MCF 10A (cell line): ENCODE measurements around the gene PTH. TPM values are rescaled to one million over a fixed set of nuclear protein-coding genes. Genes with fewer than 3 reads are reported as not detected.

Experiments used
- BruUV-seq: library from RNA; stranded (reverse); fragments of 400-500 nt; replicated peaks from 2 replicates; lab custom pipeline; 2021; lab: Mats Ljungman, UMichigan
- CTCF ChIA-PET: fragments of 300-600 bp; sonication (Branson Sonifier 250); formaldehyde crosslinking; extraction: SDS; loops from one replicate; lab custom pipeline; 2021; ENCODE audit warnings: antibody characterized with exemption, inconsistent platforms; lab: Yijun Ruan, JAX
- POLR2A ChIA-PET: fragments of 300-600, 350-650 bp; sonication (Branson Sonifier 250); formaldehyde crosslinking; extraction: SDS; loops from one replicate; lab custom pipeline; 2020; ENCODE audit warnings: antibody characterized with exemption, inconsistent platforms; lab: Yijun Ruan, JAX
- DNase-seq: peaks from one replicate; pipeline ENCODE4 v3.0.0-alpha.2; 2018; ENCODE audit not compliant: unreplicated experiment
- H3K27ac Mint-ChIP-seq: one replicate; pipeline ENCODE4 v1.8.0; 2022; ENCODE audit warnings: mild to moderate bottlenecking, low read depth, mixed read lengths; ENCODE audit not compliant: unreplicated experiment
- H3K27me3 Mint-ChIP-seq: one replicate; pipeline ENCODE4 v1.8.0; 2022; ENCODE audit warnings: mixed read lengths; ENCODE audit not compliant: insufficient read depth, unreplicated experiment
- H3K36me3 Mint-ChIP-seq: one replicate; pipeline ENCODE4 v1.8.0; 2022; ENCODE audit warnings: mild to moderate bottlenecking, moderate library complexity, mixed read lengths; ENCODE audit not compliant: insufficient read depth, unreplicated experiment
- H3K4me1 Mint-ChIP-seq: one replicate; pipeline ENCODE4 v1.8.0; 2022; ENCODE audit warnings: mixed read lengths; ENCODE audit not compliant: insufficient read depth, unreplicated experiment
- H3K4me3 Mint-ChIP-seq: one replicate; pipeline ENCODE4 v1.8.0; 2022; ENCODE audit warnings: mild to moderate bottlenecking, moderate library complexity, mixed read lengths; ENCODE audit not compliant: unreplicated experiment
- H3K9me3 Mint-ChIP-seq: one replicate; pipeline ENCODE4 v1.8.0; 2022; ENCODE audit warnings: mixed read lengths; ENCODE audit not compliant: unreplicated experiment
- CTCF ChIP-seq: fragments of 200-600 bp; IDR thresholded peaks from one replicate; pipeline ENCODE4 v1.8.0; 2022; ENCODE audit warnings: antibody characterized with exemption, mild to moderate bottlenecking; ENCODE audit not compliant: unreplicated experiment
- intact Hi-C: fragments of 100-400 bp; cut with micrococcal nuclease; formaldehyde crosslinking; loops from 2 replicates; pipeline ENCODE4 v1.14.1; 2022
- total RNA-seq: library from RNA; stranded (reverse); gene quantifications from 2 replicates; pipeline ENCODE4 v1.2.3, GENCODE V29; 2022

Gene PTH
- total RNA-seq, 1 experiment from 2014 or later = not detected

- POLR2A ChIA-PET = no interaction called here
These were observed 29.5 kb upstream of the PTH start for GRCh38 chr11:13525257-13525656.

GRCh38 chr11:13503393-13503792 is 7.6 kb upstream of the PTH start:
- ChIA-PET CTCF (interaction anchor here (0.6 kb wide), 2 partner anchors 289 to 569 kb away, joined by 3 to 4 read pairs; no protein-coding TSS in a partner anchor), POLR2A (no interaction called here)
- no TSS peak for BruUV-seq
- Mint-ChIP-seq H3K4me1 (no peaks in the 10 kb centered on the region), H3K36me3 (no peaks in the 10 kb centered on the region), H3K9me3 (no peaks in the 10 kb centered on the region), H3K27me3 (peaks cover 33% of the 10 kb centered on the region), H3K27ac (no peak overlapping the region), H3K4me3 (no peak overlapping the region)
- intact Hi-C loops = no loop called here
- DNase-seq = no peak
- TF ChIP-seq CTCF = no peak

More at GRCh38 chr11:13525257-13525656, 29.5 kb upstream of the PTH start:
- Mint-ChIP-seq H3K27ac (no peak overlapping the region), H3K27me3 (peaks cover 33% of the 10 kb centered on the region), H3K36me3 (no peaks in the 10 kb centered on the region), H3K9me3 (no peaks in the 10 kb centered on the region), H3K4me3 (no peak overlapping the region), H3K4me1 (no peaks in the 10 kb centered on the region)
- BruUV-seq = no TSS peak
- no peak for TF ChIP-seq CTCF
- CTCF ChIA-PET = no interaction called here
- DNase-seq = no peak
- intact Hi-C loops = no loop called here

GRCh38 chr11:13502492-13502891 is 6.7 kb upstream of the PTH start:
- Mint-ChIP-seq H3K36me3 (no peaks in the 10 kb centered on the region), H3K9me3 (no peaks in the 10 kb centered on the region), H3K27ac (no peak overlapping the region), H3K4me3 (no peak overlapping the region), H3K27me3 (peaks cover 42% of the 10 kb centered on the region), H3K4me1 (no peaks in the 10 kb centered on the region)
- intact Hi-C loops = no loop called here
- DNase-seq = no peak
- BruUV-seq = no TSS peak
- CTCF ChIA-PET = interaction anchor here (0.6 to 0.8 kb wide), 2 partner anchors 37 to 568 kb away, joined by 3 read pairs; no protein-coding TSS in a partner anchor
- TF ChIP-seq CTCF = no peak
- POLR2A ChIA-PET = no interaction called here

GRCh38 chr11:13494051-13494450 is 1.7 kb downstream of the PTH start:
- Mint-ChIP-seq H3K27ac (no peak overlapping the region), H3K4me3 (no peak overlapping the region), H3K27me3 (peaks cover 51% of the 10 kb centered on the region), H3K4me1 (no peaks in the 10 kb centered on the region), H3K36me3 (no peaks in the 10 kb centered on the region), H3K9me3 (no peaks in the 10 kb centered on the region)
- no peak for TF ChIP-seq CTCF
- no TSS peak for BruUV-seq
- no peak for DNase-seq
- POLR2A ChIA-PET = no interaction called here
- CTCF ChIA-PET = no interaction called here
- intact Hi-C loops = no loop called here
